A549 (cell line): ENCODE measurements around the gene PTPN1. TPM values are rescaled to one million over a fixed set of nuclear protein-coding genes. Genes with fewer than 3 reads are reported as not detected.

Source experiments
- ATAC-seq, 2 experiments: fragments of 200-7000 bp in 1 of 2; fragments of >200 bp in 1 of 2; cut with Nextera tagmentation in 1 of 2; cut with Tn5 transposase in 1 of 2; 3 replicates each; pipeline versions ENCODE4 v1.8.0 to v1.9.1; 2018 to 2020; ENCODE audit warnings: mild to moderate bottlenecking in 1 of 2, moderate library complexity in 1 of 2
- CTCF ChIA-PET: fragments of 300-600 bp; sonication (Branson Sonifier 250); formaldehyde crosslinking; extraction: SDS; loops from one replicate; lab custom pipeline; 2021; ENCODE audit warnings: antibody characterized with exemption, inconsistent platforms; lab: Yijun Ruan, JAX
- POLR2A ChIA-PET: fragments of 350-600 bp; formaldehyde crosslinking; extraction: SDS; loops from one replicate; lab custom pipeline; 2021; ENCODE audit warnings: antibody characterized with exemption, inconsistent platforms; lab: Yijun Ruan, JAX
- DNase-seq, 2 experiments: peaks; one replicate each; pipeline versions ENCODE4 v3.0.0 to v3.0.0-alpha.2; 2011 to 2016; ENCODE audit warnings: low read depth in 1 of 2, low spot score in 1 of 2
- FAIRE-seq: peaks from 2 replicates; lab custom pipeline; 2011; peaks lifted over from hg19 to GRCh38; lab: Jason Lieb, UNC
- H3K27ac ChIP-seq, 2 experiments: fragments of >200 bp; sonication (Bioruptor Twin); formaldehyde crosslinking; 3 replicates each; pipeline ENCODE4 v1.5.1; 2016 to 2017
- H3K4me1 ChIP-seq: fragments of >200 bp; sonication (Bioruptor Twin); formaldehyde crosslinking; 3 replicates; pipeline ENCODE4 v1.6.1; 2016
- H3K4me2 ChIP-seq: fragments of >200 bp; sonication (Bioruptor Twin); formaldehyde crosslinking; 3 replicates; pipeline ENCODE4 v1.6.1; 2016
- H3K4me3 ChIP-seq: fragments of >200 bp; sonication (Bioruptor Twin); formaldehyde crosslinking; 3 replicates; pipeline ENCODE4 v1.5.1; 2016
- H3K9me3 ChIP-seq: fragments of >200 bp; sonication (Bioruptor Twin); formaldehyde crosslinking; 3 replicates; pipeline ENCODE4 v1.6.1; 2016
- BCL3 ChIP-seq: fragments of >200 bp; sonication (Bioruptor Twin); formaldehyde crosslinking; IDR thresholded peaks from 3 replicates; pipeline ENCODE4 v1.6.1; 2016
- CBX8 ChIP-seq: fragments of 200-600 bp; sonication (generic); IDR thresholded peaks from 2 replicates; pipeline ENCODE4 v1.6.1; 2016
- CTCF ChIP-seq: fragments of >200 bp; sonication (Bioruptor Twin); formaldehyde crosslinking; IDR thresholded peaks from 3 replicates; pipeline ENCODE4 v1.5.1; 2016
- E2F6 ChIP-seq: IDR thresholded peaks from 2 replicates; pipeline ENCODE4 v1.6.1; 2012; ENCODE audit warnings: low read depth, borderline replicate concordance
- EHMT2 ChIP-seq: fragments of 200-600 bp; sonication (generic); IDR thresholded peaks from 2 replicates; pipeline ENCODE4 v1.6.1; 2016; ENCODE audit warnings: antibody characterized with exemption, low read depth, mild to moderate bottlenecking, moderate library complexity
- ESRRA ChIP-seq: fragments of 150-350 bp; IDR thresholded peaks from 2 replicates; pipeline ENCODE4 v1.6.1; 2014; ENCODE audit warnings: mild to moderate bottlenecking, low read length, borderline replicate concordance
- FOXS1 ChIP-seq: fragments of 250-450 bp; sonication (Bioruptor Pico); IDR thresholded peaks from 2 replicates; pipeline ENCODE4 v1.5.0; 2020; ENCODE audit warnings: mild to moderate bottlenecking, moderate library complexity
- HDAC2 ChIP-seq: fragments of 200-600 bp; sonication (generic); IDR thresholded peaks from 2 replicates; pipeline ENCODE4 v1.6.1; 2016
- HMGXB4 ChIP-seq: fragments of 250-450 bp; sonication (Bioruptor Pico); IDR thresholded peaks from 2 replicates; pipeline ENCODE4 v1.5.0; 2021; ENCODE audit warnings: mild to moderate bottlenecking, moderate library complexity, borderline replicate concordance
- HOXA7 ChIP-seq: fragments of 250-450 bp; sonication (Bioruptor Pico); IDR thresholded peaks from 2 replicates; pipeline ENCODE4 v1.5.0; 2020; ENCODE audit warnings: mild to moderate bottlenecking, moderate library complexity
- MAFK ChIP-seq: fragments of 450-650 bp; IDR thresholded peaks from 2 replicates; pipeline ENCODE4 v1.6.1; 2014; ENCODE audit not compliant: partially characterized antibody
- MYC ChIP-seq: IDR thresholded peaks from 2 replicates; pipeline ENCODE4 v1.6.1; 2012; ENCODE audit warnings: mild to moderate bottlenecking, inconsistent platforms, low read length, improper control_type of control experiment, borderline replicate concordance
- NR3C1 ChIP-seq: fragments of >200 bp; sonication (Bioruptor Twin); formaldehyde crosslinking; IDR thresholded peaks from 3 replicates; pipeline ENCODE4 v1.6.1; 2017
- POLR2A ChIP-seq: IDR thresholded peaks from 2 replicates; pipeline ENCODE4 v1.6.1; 2012; ENCODE audit warnings: mild to moderate bottlenecking, low read length
- POLR2AphosphoS2 ChIP-seq: conservative IDR thresholded peaks from 2 replicates; pipeline ENCODE4 v1.6.1; 2012; ENCODE audit warnings: low read length, improper control_type of control experiment, inconsistent platforms
- RCOR1 ChIP-seq: fragments of 150-350 bp; IDR thresholded peaks from 2 replicates; pipeline ENCODE4 v1.6.1; 2014; ENCODE audit warnings: antibody characterized with exemption, low read length, low read depth
- RFX5 ChIP-seq: fragments of 450-650 bp; IDR thresholded peaks from 2 replicates; pipeline ENCODE4 v1.7.1; 2014; ENCODE audit warnings: antibody characterized with exemption, mild to moderate bottlenecking, moderate library complexity
- SMC3 ChIP-seq: fragments of >200 bp; sonication (Bioruptor Twin); formaldehyde crosslinking; IDR thresholded peaks from 3 replicates; pipeline ENCODE4 v1.6.1; 2018; ENCODE audit warnings: inconsistent platforms
- TFCP2L1 ChIP-seq: fragments of 250-450 bp; sonication (Bioruptor Pico); IDR thresholded peaks from 2 replicates; pipeline ENCODE4 v1.5.0; 2021; ENCODE audit warnings: mild to moderate bottlenecking
- TP53 ChIP-seq: fragments of 250-450 bp; sonication (Bioruptor Pico); IDR thresholded peaks from 2 replicates; pipeline ENCODE4 v1.5.0; 2021; ENCODE audit warnings: mild to moderate bottlenecking, moderate library complexity
- ZSCAN20 ChIP-seq: fragments of 250-450 bp; sonication (Bioruptor Pico); IDR thresholded peaks from 2 replicates; pipeline ENCODE4 v1.8.0; 2022; ENCODE audit warnings: mild to moderate bottlenecking, moderate library complexity
- WGBS: methylation state at CpG from one replicate; pipeline ENCODE4 v1.1.6; 2017; ENCODE audit errors: missing lambda C conversion rate; 5-methylcytosine and 5-hydroxymethylcytosine counted together
- polyA plus RNA-seq, 4 experiments: library from polyadenylated mRNA; depleted of rRNA in 3 of 4; stranded (reverse); fragments of >200 nt; fragmentation: RNase III in 1 of 4; extraction: RNeasy Plus Mini Kit Qiagen cat#74134 plus additional on column Dnase treatment in 1 of 4; gene quantifications; 2 replicates in 3 of 4; 3 replicates in 1 of 4; pipeline ENCODE4 v1.2.3, GENCODE V29; 2011 to 2017

PTPN1 gene
- polyA plus RNA-seq, 2 of the 4 experiments (the other 2 are of a cell fraction) = 23.2 to 24.3 TPM

GRCh38 chr20:50583442-50584150 is 73.4 kb downstream of the PTPN1 start (continued):
- no peak for TF ChIP-seq E2F6

- WGBS = 94% methylated on average over 2 of the region's 2 CpGs
- POLR2A ChIA-PET = no interaction called here
These were observed 74.5 kb downstream of the PTPN1 start for GRCh38 chr20:50584687-50585086.

GRCh38 chr20:50585214-50585613 is 75.0 kb downstream of the PTPN1 start:
- Histone ChIP-seq H3K27ac (no peak overlapping the region), H3K4me2 (no peak overlapping the region), H3K9me3 (no peaks in the 10 kb centered on the region)
- CTCF ChIA-PET = interaction anchor here (0.6 to 7.1 kb wide), 14 partner anchors 11 to 405 kb away, joined by 3 to 85 read pairs (median 4); partner anchors contain the start of gene BCAS4
- FAIRE-seq = no peak
- no peak for ATAC-seq
- WGBS = 87% methylated on average over 5 of the region's 5 CpGs
- TF ChIP-seq BCL3 = no peak
- TF ChIP-seq EHMT2 = no peak
- no peak for TF ChIP-seq ESRRA
- no peak for TF ChIP-seq MAFK
- no peak for TF ChIP-seq RFX5
- no peak for TF ChIP-seq FOXS1 (CRISPR knock-in tag)
- no peak for TF ChIP-seq TFCP2L1 (CRISPR knock-in tag)
- no peak for TF ChIP-seq HOXA7
- TF ChIP-seq CBX8 = no peak
- no peak for TF ChIP-seq MYC
- TF ChIP-seq POLR2AphosphoS2 = no peak
- no peak for TF ChIP-seq SMC3
- TF ChIP-seq HMGXB4 = no peak
- no peak for TF ChIP-seq HDAC2
- TF ChIP-seq ZSCAN20 (CRISPR knock-in tag) = no peak
- TF ChIP-seq NR3C1 = no peak
- no peak for TF ChIP-seq RCOR1
- TF ChIP-seq POLR2A = no peak
- TF ChIP-seq, all 56 proteins: peak for 0
- no peaks in the 10 kb centered on the region for H3K4me1 ChIP-seq
- no peak overlapping the region for H3K4me3 ChIP-seq
- POLR2A ChIA-PET = no interaction called here
- DNase-seq = no peak

More at GRCh38 chr20:50584687-50585086, 74.5 kb downstream of the PTPN1 start:
- no peaks in the 10 kb centered on the region for H3K4me1 ChIP-seq
- FAIRE-seq (no peak), DNase-seq (no peak), ATAC-seq (no peak)
- H3K9me3 ChIP-seq = no peaks in the 10 kb centered on the region
- no peak for TF ChIP-seq TP53 (CRISPR knock-in tag)
- TF ChIP-seq CTCF = no peak
- CTCF ChIA-PET = interaction anchor here (0.6 to 7.1 kb wide), 14 partner anchors 11 to 606 kb away, joined by 3 to 85 read pairs (median 4); no protein-coding TSS in a partner anchor
- H3K4me3 ChIP-seq = no peak overlapping the region
- no peak overlapping the region for H3K27ac ChIP-seq
- no peak overlapping the region for H3K4me2 ChIP-seq
